ENCODE data around the gene SLCO4C1.
"Not testable (repeated sequence)": the region's sequence is repeated elsewhere in the genome, so short reads cannot be mapped to it uniquely, and the experiment has no call there.

SLCO4C1 gene, protein sequence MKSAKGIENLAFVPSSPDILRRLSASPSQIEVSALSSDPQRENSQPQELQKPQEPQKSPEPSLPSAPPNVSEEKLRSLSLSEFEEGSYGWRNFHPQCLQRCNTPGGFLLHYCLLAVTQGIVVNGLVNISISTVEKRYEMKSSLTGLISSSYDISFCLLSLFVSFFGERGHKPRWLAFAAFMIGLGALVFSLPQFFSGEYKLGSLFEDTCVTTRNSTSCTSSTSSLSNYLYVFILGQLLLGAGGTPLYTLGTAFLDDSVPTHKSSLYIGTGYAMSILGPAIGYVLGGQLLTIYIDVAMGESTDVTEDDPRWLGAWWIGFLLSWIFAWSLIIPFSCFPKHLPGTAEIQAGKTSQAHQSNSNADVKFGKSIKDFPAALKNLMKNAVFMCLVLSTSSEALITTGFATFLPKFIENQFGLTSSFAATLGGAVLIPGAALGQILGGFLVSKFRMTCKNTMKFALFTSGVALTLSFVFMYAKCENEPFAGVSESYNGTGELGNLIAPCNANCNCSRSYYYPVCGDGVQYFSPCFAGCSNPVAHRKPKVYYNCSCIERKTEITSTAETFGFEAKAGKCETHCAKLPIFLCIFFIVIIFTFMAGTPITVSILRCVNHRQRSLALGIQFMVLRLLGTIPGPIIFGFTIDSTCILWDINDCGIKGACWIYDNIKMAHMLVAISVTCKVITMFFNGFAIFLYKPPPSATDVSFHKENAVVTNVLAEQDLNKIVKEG

GRCh38 chr5:102296178-102296817, at the start of gene SLCO4C1:
Gene SLCO4C1 (minus strand): TSS chr5:102296284. CDS start chr5:102296262, 22 bp downstream.
- peak; percentile 14 to 70 for DNase-seq

DNA sequence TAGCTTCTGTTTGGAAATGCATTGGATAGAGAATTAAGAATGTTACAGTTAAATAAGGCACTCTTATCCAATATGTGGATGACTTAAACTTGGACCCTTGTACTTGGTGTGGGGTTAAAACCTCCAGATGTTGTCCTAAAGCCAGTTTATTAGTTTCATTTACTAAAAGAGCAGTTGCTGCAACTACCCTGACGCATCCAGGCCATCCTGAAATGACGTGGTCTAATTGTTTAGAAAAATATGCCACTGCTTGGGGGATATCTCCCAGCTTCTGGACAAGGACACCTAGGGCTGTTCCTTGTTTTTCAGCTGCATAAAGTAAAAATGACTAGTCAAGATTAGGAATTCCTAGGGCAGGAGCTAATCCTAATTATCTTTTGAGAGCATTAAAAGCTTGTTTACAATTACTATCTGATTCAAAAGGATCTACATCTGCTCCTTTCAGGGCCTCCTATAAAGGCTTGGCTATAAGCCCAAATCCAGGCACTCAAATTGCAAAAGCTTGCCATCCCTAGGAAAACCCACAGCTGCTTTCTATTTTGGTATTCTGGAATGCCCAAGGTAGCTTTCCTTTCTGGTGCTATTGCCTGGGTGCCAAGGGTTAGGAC, 45.7 kb upstream of the SLCO4C1 start:
- DNase-seq, result no peak

DNA sequence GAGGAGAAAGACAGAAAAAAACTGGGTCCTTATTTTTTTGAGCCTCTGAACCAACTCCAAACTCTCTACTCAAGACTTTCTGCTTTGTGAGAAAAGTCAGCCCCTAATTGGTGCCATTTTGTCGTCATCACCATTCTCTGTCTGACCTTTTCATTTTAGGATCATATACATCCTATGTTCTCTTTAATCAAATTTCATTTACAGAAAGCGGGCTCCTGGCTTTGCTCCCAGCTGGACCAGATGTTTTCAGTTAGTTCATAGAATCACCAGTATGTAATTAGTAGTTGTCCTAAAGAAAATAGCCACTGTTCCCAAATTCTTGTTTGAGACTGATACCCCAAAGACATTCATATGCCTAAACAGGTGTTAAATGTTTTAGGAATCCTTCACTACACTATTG, 28.6 kb upstream of the SLCO4C1 start:
- no peak for DNase-seq

GRCh38 chr5:102318801-102319200, 22.7 kb upstream of the SLCO4C1 start:
- DNase-seq, result not testable (repeated sequence)

DNA sequence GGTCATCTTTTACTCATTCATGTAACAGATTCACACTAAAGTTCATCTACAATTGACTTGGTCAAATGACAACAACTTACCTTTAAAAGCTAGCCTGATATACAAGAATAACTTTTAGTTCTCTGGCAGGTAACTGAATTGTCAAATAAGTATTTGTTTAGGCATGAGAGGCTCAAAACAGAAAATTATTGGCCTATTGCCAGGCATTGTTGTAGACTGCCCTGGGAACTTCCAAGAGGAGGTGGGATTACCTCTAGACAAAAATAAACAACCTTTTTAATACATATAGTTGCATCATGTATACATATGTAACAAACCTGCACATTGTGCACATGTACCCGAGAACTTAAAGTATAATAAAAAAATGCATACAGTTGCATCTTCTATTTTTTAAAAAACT, 18.2 kb upstream of the SLCO4C1 start:
- peak in 1 of 2 experiments; percentile 15 for DNase-seq

DNA sequence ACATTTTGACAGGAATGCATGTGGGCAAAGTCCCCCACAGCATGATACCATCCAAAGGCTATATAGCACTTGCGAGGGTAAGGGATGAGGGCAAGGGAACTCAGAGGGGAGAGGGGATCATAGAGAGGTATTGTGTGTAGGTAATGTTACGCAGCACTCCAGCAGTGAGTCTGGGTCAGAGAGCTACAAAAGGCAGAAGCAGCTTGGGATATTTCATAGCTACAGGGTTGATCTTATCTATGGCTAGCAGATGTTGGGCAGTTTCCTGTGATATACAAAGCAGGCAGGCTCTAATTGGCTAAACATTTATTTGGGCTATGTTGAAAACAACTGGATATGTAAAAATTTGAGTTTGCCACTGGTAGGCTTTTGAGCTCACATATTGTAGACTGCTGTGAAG, 17.8 kb upstream of the SLCO4C1 start:
- DNase-seq, result no peak

DNA sequence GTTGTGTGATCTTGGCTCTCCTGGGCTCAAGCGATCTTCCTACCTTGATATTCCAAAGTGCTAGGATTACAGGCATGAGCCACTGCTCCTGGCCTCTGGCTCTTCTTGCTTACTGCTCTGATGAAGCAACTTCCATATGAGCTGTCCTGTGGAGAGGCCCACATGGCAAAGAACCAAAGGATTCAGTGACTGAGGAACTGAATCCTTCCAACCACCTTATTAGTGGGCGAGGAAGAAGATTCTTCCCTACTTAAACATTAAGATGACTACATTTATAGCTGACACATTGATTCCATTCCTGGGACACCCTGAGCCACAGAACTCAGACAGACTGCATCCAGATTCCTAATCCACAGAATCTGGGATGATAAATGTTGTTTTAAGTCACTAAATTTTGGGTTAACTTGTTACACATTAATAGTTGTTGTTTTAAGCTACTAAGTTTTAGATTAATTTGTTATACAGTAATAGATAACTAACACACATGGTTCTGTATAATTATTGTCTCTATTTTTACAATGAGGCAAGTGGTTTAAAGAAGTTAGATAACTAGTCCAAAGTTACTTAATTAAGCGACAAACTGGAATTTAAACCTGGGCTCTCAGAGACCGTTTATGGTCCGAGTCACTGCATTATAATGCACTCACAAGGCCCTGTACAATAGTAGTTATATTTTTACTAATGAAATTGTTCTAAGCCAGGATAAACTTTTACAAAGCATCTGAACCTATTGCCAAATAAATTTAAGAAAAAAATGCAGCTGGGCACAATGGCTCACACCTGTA, 16.7 kb upstream of the SLCO4C1 start:
- DNase-seq, result no peak

DNA sequence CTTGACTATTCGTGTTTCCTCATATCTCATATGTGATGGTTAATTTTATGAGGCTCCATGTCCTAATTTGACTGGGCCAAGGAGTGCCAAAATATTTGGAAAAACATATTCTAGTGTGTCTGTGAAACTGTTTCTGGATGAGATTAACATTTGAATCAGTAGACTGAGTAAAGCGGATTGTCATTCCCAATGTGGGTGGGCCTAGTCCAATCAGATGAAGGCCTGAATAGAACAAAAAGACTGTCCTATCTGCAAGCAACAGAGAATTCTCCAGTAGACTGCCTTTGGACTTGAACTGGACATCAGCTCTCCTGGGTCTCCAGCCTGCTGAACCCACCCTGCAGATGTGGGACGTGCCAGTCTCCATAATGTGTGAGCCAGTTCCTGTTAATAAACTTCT, 13.5 kb upstream of the SLCO4C1 start:
- no peak for DNase-seq

DNA sequence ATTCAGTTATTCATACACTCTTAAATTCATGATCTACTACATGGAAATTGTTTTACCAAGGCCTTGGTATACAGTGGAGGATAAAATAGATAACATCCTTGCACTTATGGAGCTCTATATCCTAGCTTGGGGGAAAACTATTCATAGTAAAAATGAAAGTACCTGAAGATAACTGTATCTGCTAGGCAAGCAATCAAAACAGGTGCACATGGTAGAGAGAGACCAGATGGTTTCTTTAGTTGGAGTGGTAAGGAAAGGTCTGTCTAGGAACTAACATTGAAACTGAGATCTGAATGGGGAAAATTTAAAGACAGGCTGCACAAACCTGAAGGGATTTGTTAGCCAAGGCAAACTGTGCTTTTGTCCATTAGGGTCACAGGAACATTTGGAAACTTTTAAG, 11.1 kb upstream of the SLCO4C1 start:
- DNase-seq, result no peak

- no peak for DNase-seq
Observed at GRCh38 chr5:102306121-102306520, 10.0 kb upstream of the SLCO4C1 start.

GRCh38 chr5:102295534-102296177, 428 bp downstream of the SLCO4C1 start:
- peak in 1 of 2 experiments; percentile 13 for DNase-seq

DNA sequence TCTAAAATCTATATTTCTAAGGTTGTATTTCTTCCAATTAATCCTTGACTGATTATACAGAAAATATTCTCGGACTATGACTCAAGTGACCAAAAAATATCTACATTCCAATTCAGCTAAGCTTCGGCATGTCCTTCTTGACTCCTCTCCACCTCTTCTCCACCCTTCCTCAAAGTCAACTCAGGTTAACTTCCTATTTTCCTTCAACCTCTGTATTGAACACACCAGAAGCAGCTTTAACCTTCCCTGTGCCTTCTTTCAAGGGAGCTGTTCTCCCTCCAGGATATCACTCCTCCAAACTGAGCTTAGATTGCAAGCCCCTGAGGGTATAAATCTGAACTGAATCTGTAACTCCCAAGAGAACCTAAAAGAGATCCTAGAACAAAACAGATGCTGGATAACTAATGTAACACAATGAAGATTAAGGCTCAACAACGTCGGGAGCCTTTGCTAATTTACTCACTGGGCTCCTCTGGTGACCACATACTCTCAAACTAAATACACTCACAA, 1.1 kb downstream of the SLCO4C1 start:
- no peak for DNase-seq

- DNase-seq, result no peak
Observed at GRCh38 chr5:102290004-102290403, 6.1 kb downstream of the SLCO4C1 start.

DNA sequence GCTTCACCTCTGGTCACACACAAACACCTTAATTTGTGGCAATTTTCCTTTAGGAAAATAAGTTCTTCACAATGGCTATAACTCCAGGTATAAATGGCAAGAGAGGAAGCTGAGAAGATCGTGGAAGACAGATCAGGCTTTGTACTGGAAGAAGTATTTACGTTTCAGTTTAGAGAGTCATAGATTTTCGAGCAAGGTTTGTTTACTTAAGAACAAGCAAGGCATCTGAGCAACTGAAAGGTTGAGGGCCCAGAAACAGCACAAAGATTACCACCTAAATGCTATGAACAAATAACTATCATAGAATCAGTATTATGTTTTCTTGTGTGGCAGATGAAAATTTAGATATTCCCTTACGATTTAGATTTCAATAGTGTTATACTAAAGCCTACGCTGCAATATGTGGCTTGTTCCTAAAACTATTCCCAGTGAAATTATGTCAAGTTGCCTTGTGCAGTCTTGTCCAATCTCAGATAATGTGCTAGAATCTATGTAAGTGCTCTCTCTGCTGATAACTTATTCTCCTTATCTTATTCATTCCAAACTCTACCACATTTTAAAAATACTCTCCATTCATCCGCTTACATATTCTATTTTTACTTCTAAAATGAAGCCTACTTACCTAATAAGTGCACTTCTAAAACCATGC, 6.7 kb downstream of the SLCO4C1 start:
- no peak for DNase-seq

- DNase-seq, result no peak
Observed at GRCh38 chr5:102288630-102289029, 7.5 kb downstream of the SLCO4C1 start.

- DNase-seq, result no peak
Observed at GRCh38 chr5:102286476-102286875, 9.6 kb downstream of the SLCO4C1 start.

DNA sequence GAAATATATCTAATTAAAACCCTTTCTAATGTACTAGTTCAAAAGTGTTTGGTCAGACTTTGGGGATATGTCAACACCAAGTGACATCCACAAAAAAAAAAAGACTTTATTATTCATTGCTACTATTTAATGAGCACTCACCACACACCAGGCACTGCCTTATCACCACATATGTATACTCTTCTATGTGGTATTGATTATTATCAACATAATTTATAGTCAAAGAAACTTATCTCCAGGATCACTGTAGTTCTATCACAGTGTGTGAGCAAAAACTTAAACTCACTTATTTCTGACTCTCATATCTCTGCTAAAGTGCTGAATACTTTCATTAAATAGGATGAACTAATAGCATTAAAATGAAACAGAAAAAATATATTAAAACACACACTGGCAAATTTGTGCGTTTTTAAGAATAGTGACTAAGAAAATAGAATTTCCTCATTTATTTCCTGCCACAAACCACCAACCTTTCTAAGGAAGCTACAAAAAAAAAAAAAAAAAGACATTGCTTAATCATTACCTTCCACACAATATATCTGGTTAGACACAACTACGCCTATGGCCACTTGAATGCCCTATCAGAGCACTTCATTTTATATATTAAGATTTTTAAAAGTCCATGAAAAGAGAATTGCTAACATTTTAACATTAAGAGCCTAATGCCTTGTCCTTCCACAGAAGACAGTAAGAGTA, 12.8 kb downstream of the SLCO4C1 start:
- DNase-seq, result no peak

- no peak for DNase-seq
Observed at GRCh38 chr5:102279711-102280110, 16.4 kb downstream of the SLCO4C1 start.

GRCh38 chr5:102278231-102278630, 17.9 kb downstream of the SLCO4C1 start:
- no peak for DNase-seq

GRCh38 chr5:102277144-102277543, 18.9 kb downstream of the SLCO4C1 start:
- no peak for DNase-seq

DNA sequence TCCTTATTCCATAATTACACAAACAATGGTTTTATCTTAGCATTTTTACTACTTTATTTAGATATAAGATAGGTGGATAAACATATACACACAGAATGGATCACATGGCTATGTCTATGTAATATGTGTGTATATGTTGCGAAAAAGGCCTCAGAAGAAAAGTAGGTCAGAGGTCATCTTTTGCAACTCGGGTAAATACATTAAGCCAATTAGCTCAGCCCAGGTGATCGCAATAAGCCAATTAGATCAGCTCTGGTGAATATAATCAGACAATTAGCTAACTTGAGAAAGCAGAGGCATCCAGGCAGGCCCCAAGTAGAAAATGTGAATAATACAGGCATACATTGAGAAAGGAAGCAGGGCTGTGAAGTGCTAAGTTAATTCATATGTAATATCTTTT, 24.3 kb downstream of the SLCO4C1 start:
- DNase-seq, result no peak

Data from NCI-H526 (cell line).